Epithelial cell of esophagus (primary cell): ENCODE results near the gene PAK1.

Experiments
- DNase-seq: peaks from one replicate; pipeline ENCODE4 v3.0.0; 2010; ENCODE audit warnings: low read depth
- H3K4me3 ChIP-seq: 2 replicates; pipeline ENCODE4 v1.5.1; 2011; ENCODE audit warnings: mild to moderate bottlenecking, low read length, control low read depth
- CTCF ChIP-seq: IDR thresholded peaks from 2 replicates; pipeline ENCODE4 v1.5.1; 2011; ENCODE audit warnings: low read depth, mild to moderate bottlenecking, low read length, control low read depth, inconsistent platforms; ENCODE audit not compliant: insufficient read depth; ENCODE audit errors: missing control alignments

PAK1 gene

GRCh38 chr11:77473801-77474683 lies at the start of gene PAK1:
Gene PAK1 (minus strand): TSS chr11:77474094. CDS start chr11:77392520, 81,574 bp downstream.
- TF ChIP-seq CTCF = peak; percentile 8
- DNase-seq = peak; percentile 92
- H3K4me3 ChIP-seq = peak within 1 kb of the TSS; percentile 73

GRCh38 chr11:77522215-77522614 lies 48.3 kb upstream of the PAK1 start:
- no peak overlapping the region for H3K4me3 ChIP-seq
- TF ChIP-seq CTCF = no peak
- no peak for DNase-seq

- TF ChIP-seq CTCF = no peak
- DNase-seq = no peak
- H3K4me3 ChIP-seq = no peak overlapping the region
Observed at GRCh38 chr11:77519847-77520246, 46.0 kb upstream of the PAK1 start.

GRCh38 chr11:77518471-77518870 lies 44.6 kb upstream of the PAK1 start:
- H3K4me3 ChIP-seq = no peak overlapping the region
- TF ChIP-seq CTCF = no peak
- no peak for DNase-seq

- no peak overlapping the region for H3K4me3 ChIP-seq
- DNase-seq = no peak
- TF ChIP-seq CTCF = no peak
Observed at GRCh38 chr11:77517753-77518152, 43.9 kb upstream of the PAK1 start.

GRCh38 chr11:77517226-77517625 lies 43.3 kb upstream of the PAK1 start:
- H3K4me3 ChIP-seq = no peak overlapping the region
- no peak for TF ChIP-seq CTCF
- no peak for DNase-seq

GRCh38 chr11:77515483-77515882 lies 41.6 kb upstream of the PAK1 start:
- H3K4me3 ChIP-seq = no peak overlapping the region
- no peak for TF ChIP-seq CTCF
- DNase-seq = no peak
